Stimulated activated naive CD8-positive, alpha-beta T cell treated with anti-CD3 and anti-CD28 coated beads, Interleukin-15, Interleukin-2, amounts not matched to agents 100 U/mL and 50 U/mL, for 24 hours (primary cell): ENCODE results near the gene TBX4.
A peak's percentile ranks its signal among the peaks of the same experiment; 100 is the strongest.
"Not testable (repeated sequence)": the region's sequence is repeated elsewhere in the genome, so short reads cannot be mapped to it uniquely, and the experiment has no call there.

ENCODE experiments used
- ATAC-seq: fragments of 150-1000 bp; cut with Tn5 transposase; one replicate; pipeline ENCODE4 v1.10.0; 2021
- DNase-seq: peaks from one replicate; pipeline ENCODE4 v3.0.0; 2021

TBX4 gene

GRCh38 chr17:61429274-61429673 lies 22.9 kb upstream of the TBX4 start:
- ATAC-seq (no peak), DNase-seq (no peak)

GRCh38 chr17:61429831-61430230 lies 22.4 kb upstream of the TBX4 start:
- not testable (repeated sequence) for DNase-seq, ATAC-seq

GRCh38 chr17:61431594-61432311 lies 20.5 kb upstream of the TBX4 start:
- ATAC-seq (no peak), DNase-seq (no peak)

- no peak for ATAC-seq
- DNase-seq: no peak
These were observed 15.9 kb upstream of the TBX4 start for GRCh38 chr17:61436273-61436672.

- ATAC-seq (no peak), DNase-seq (no peak)
These were observed 15.1 kb upstream of the TBX4 start for GRCh38 chr17:61436995-61437704.

GRCh38 chr17:61440697-61441096 lies 11.5 kb upstream of the TBX4 start:
- no peak for DNase-seq
- ATAC-seq: peak; percentile 76

GRCh38 chr17:61441507-61441906 lies 10.7 kb upstream of the TBX4 start:
- ATAC-seq, DNase-seq: not testable (repeated sequence)

- DNase-seq (no peak), ATAC-seq (no peak)
These were observed 10.0 kb upstream of the TBX4 start for GRCh38 chr17:61442136-61442775.

GRCh38 chr17:61442878-61443474 lies 9.2 kb upstream of the TBX4 start:
- ATAC-seq: no peak

GRCh38 chr17:61443475-61443882 lies 8.7 kb upstream of the TBX4 start:
- ATAC-seq (no peak), DNase-seq (no peak)

More at GRCh38 chr17:61442878-61443474, 9.2 kb upstream of the TBX4 start:
- DNase-seq: no peak

GRCh38 chr17:61444075-61444474 lies 8.1 kb upstream of the TBX4 start:
- ATAC-seq (no peak), DNase-seq (no peak)

- DNase-seq: no peak
- no peak for ATAC-seq
These were observed 7.4 kb upstream of the TBX4 start for GRCh38 chr17:61444831-61445230.

GRCh38 chr17:61447358-61447757 lies 4.9 kb upstream of the TBX4 start:
- no peak for ATAC-seq
- DNase-seq: no peak

- DNase-seq: no peak
- ATAC-seq: no peak
These were observed 4.2 kb upstream of the TBX4 start for GRCh38 chr17:61448042-61448441.

GRCh38 chr17:61449140-61449539 lies 3.1 kb upstream of the TBX4 start:
- not testable (repeated sequence) for DNase-seq, ATAC-seq

- DNase-seq (no peak), ATAC-seq (no peak)
These were observed 2.2 kb upstream of the TBX4 start for GRCh38 chr17:61449707-61450640.

- DNase-seq (no peak), ATAC-seq (no peak)
These were observed 1.3 kb upstream of the TBX4 start for GRCh38 chr17:61450641-61451537.

- ATAC-seq (no peak), DNase-seq (no peak)
These were observed 503 bp upstream of the TBX4 start for GRCh38 chr17:61451538-61452300.

GRCh38 chr17:61453566-61454380 lies 1.6 kb downstream of the TBX4 start:
- no peak for ATAC-seq
- no peak for DNase-seq
